IMR-90 (cell line): ENCODE results near the gene BSDC1.
"Not testable (repeated sequence)": the region's sequence is repeated elsewhere in the genome, so short reads cannot be mapped to it uniquely, and the experiment has no call there.

Experiments
- BHLHE40 ChIP-seq: fragments of 150-350 bp; IDR thresholded peaks from 2 replicates; pipeline ENCODE4 v1.6.1; 2016; ENCODE audit warnings: mild to moderate bottlenecking, low read depth, low read length
- CEBPB ChIP-seq: IDR thresholded peaks from 2 replicates; pipeline ENCODE4 v1.6.1; 2012; ENCODE audit warnings: low read depth, low read length, improper control_type of control experiment
- FOS ChIP-seq: fragments of 150-350 bp; IDR thresholded peaks from 2 replicates; pipeline ENCODE4 v1.6.1; 2016; ENCODE audit warnings: low read depth, low read length
- MAFK ChIP-seq: IDR thresholded peaks from 2 replicates; pipeline ENCODE4 v1.6.1; 2012; ENCODE audit warnings: low read depth, low read length, improper control_type of control experiment
- MAZ ChIP-seq: IDR thresholded peaks from 2 replicates; pipeline ENCODE4 v1.6.1; 2012; ENCODE audit warnings: low read depth, mild to moderate bottlenecking, low read length, improper control_type of control experiment, moderate library complexity, borderline replicate concordance
- NFE2L2 ChIP-seq: fragments of 150-350 bp; IDR thresholded peaks from 2 replicates; pipeline ENCODE4 v1.6.1; 2016; ENCODE audit warnings: low read depth, mild to moderate bottlenecking, low read length
- POLR2A ChIP-seq: IDR thresholded peaks from 2 replicates; pipeline ENCODE4 v1.6.1; 2012; ENCODE audit warnings: mild to moderate bottlenecking, low read depth, low read length
- RAD21 ChIP-seq: IDR thresholded peaks from 2 replicates; pipeline ENCODE4 v1.6.1; 2012; ENCODE audit warnings: low read length, improper control_type of control experiment
- RCOR1 ChIP-seq: IDR thresholded peaks from 2 replicates; pipeline ENCODE4 v1.6.1; 2012; ENCODE audit warnings: mild to moderate bottlenecking, low read length, improper control_type of control experiment; ENCODE audit not compliant: insufficient replicate concordance
- RFX5 ChIP-seq: IDR thresholded peaks from 2 replicates; pipeline ENCODE4 v1.8.0; 2012; ENCODE audit warnings: low read depth, mild to moderate bottlenecking, low read length, moderate library complexity
- SMC3 ChIP-seq: fragments of 150-350 bp; IDR thresholded peaks from 2 replicates; pipeline ENCODE4 v1.6.1; 2016; ENCODE audit warnings: low read depth, mild to moderate bottlenecking, antibody characterized with exemption, low read length, moderate library complexity
- TF ChIP-seq, protein P1 (sequence below): fragments of 150-350 bp; IDR thresholded peaks from 2 replicates; pipeline ENCODE4 v1.6.1; 2017; ENCODE audit warnings: mild to moderate bottlenecking, antibody characterized with exemption, low read length, low read depth
- TF ChIP-seq, protein P2 (sequence below): conservative IDR thresholded peaks from 2 replicates; pipeline ENCODE4 v1.5.1; 2012; ENCODE audit warnings: mild to moderate bottlenecking, low read depth, low read length, improper control_type of control experiment
- TF ChIP-seq, protein P3 (sequence below): fragments of 150-350 bp; IDR thresholded peaks from 2 replicates; pipeline ENCODE4 v1.6.1; 2016; ENCODE audit warnings: low read depth, mild to moderate bottlenecking, low read length, moderate library complexity, borderline replicate concordance

DNA sequence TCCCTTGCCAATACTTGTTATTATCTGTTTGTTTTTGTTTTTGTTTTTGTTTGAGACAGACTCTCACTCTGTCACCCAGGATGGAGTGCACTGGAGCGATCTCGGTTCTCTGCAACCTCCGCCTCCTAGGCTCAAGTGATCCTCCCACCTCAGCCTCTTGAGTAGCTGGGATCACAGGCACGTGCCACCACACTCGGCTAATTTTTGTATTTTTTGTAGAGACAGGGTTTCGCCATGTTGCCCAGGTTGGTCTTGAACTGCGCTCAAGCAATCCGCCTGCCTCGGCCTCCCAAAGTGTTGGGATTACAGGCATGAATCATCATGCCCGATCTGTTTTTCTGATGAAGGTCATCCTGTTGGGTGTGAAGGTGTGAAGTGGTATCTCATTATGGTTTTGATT is 47.2 kb upstream of the BSDC1 start:
- not testable (repeated sequence) for TF ChIP-seq NFE2L2, MAZ, FOS, POLR2A, MAFK, CEBPB, RFX5, BHLHE40, RCOR1, RAD21, SMC3
- TF ChIP-seq, protein P1, sequence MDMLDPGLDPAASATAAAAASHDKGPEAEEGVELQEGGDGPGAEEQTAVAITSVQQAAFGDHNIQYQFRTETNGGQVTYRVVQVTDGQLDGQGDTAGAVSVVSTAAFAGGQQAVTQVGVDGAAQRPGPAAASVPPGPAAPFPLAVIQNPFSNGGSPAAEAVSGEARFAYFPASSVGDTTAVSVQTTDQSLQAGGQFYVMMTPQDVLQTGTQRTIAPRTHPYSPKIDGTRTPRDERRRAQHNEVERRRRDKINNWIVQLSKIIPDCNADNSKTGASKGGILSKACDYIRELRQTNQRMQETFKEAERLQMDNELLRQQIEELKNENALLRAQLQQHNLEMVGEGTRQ, result not testable (repeated sequence)
- TF ChIP-seq, protein P2, sequence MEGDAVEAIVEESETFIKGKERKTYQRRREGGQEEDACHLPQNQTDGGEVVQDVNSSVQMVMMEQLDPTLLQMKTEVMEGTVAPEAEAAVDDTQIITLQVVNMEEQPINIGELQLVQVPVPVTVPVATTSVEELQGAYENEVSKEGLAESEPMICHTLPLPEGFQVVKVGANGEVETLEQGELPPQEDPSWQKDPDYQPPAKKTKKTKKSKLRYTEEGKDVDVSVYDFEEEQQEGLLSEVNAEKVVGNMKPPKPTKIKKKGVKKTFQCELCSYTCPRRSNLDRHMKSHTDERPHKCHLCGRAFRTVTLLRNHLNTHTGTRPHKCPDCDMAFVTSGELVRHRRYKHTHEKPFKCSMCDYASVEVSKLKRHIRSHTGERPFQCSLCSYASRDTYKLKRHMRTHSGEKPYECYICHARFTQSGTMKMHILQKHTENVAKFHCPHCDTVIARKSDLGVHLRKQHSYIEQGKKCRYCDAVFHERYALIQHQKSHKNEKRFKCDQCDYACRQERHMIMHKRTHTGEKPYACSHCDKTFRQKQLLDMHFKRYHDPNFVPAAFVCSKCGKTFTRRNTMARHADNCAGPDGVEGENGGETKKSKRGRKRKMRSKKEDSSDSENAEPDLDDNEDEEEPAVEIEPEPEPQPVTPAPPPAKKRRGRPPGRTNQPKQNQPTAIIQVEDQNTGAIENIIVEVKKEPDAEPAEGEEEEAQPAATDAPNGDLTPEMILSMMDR, result not testable (repeated sequence)
- TF ChIP-seq, protein P3, sequence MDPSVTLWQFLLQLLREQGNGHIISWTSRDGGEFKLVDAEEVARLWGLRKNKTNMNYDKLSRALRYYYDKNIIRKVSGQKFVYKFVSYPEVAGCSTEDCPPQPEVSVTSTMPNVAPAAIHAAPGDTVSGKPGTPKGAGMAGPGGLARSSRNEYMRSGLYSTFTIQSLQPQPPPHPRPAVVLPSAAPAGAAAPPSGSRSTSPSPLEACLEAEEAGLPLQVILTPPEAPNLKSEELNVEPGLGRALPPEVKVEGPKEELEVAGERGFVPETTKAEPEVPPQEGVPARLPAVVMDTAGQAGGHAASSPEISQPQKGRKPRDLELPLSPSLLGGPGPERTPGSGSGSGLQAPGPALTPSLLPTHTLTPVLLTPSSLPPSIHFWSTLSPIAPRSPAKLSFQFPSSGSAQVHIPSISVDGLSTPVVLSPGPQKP, result not testable (repeated sequence)
